ENCODE results near the gene CHST14.

CHST14 gene

DNA sequence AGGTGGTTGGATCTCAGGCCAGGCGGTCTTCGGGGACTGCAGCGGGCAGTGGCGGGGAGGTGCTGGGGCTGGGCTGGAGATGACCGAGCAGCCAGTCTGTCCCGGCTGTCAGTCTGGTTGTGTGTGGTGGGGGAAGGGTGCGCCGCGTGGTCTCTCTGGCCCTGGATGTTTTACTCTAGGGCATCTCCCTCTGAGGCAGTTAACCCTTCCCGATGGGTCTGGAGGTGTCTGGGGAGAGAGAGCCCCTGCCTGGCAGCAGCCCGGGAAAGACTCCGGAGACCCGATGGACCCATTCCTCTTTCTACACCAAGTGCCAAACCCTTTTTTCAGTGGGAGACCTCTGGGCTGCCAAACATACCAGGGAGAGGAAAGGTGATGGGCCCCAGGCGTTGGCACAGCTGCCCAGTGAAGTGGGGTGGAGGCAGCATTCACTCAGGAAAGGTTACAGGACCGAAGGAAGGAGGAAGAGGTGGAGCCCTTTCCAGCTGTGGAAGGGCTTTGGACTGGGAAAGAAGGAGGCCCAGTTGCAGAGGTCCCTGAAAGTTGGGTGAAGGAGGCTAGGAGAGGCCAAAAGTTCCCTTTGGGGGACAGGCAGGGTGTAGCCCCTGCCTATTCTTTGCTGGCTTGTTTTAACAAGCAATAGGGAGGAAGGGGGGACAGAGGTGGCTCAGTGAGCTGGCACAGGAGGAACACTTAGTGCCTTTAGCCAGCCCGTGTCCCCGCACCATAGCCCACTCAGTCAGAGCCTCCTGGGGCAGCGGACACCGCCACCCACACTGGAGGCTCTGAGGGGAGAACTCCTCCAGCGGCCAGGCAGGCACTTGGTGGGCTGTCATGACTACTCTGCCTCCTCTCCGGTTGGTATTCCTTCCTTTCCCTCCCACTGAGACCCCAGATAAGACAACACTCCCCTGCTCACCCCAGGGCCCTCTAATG is 32.8 kb upstream of the CHST14 start:
- Mint-ChIP-seq H3K4me3 (no peak overlapping the region), H3K27me3 (ENCODE audit: low read depth) (peaks cover 81% of the 10 kb centered on the region), H3K27ac (no peak overlapping the region), H3K36me3 (ENCODE audit: low read depth) (peaks cover 9% of the 10 kb centered on the region), H3K9me3 (no peaks in the 10 kb centered on the region), H3K4me1 (ENCODE audit: low read depth) (peaks cover 18% of the 10 kb centered on the region)

DNA sequence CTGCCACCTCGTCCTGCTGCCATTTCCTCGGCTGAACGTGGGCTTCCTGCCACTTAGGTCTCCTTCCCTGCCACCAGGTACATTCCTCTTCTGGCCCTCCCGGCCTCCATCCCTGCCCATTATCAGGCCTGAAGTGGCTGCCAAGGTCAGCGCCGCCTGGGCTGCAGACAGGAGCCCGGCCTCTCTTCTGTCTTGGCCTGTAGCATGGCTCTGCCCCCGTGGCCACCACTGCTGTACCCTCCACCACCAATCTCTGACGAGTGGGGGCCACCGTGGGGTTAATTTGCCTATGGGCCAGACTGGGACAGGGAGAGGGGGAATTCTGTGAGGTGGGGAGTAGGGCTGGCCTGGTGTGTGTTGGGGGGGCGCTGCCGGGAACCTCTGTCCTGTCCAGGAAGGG is 32.1 kb upstream of the CHST14 start:
- no peak overlapping the region for H3K27ac Mint-ChIP-seq
- H3K4me1 Mint-ChIP-seq (ENCODE audit: low read depth): peaks cover 21% of the 10 kb centered on the region
- H3K4me3 Mint-ChIP-seq: no peak overlapping the region
- no peaks in the 10 kb centered on the region for H3K9me3 Mint-ChIP-seq
- peaks cover 12% of the 10 kb centered on the region for H3K36me3 Mint-ChIP-seq (ENCODE audit: low read depth)
- peaks cover 81% of the 10 kb centered on the region for H3K27me3 Mint-ChIP-seq (ENCODE audit: low read depth)

DNA sequence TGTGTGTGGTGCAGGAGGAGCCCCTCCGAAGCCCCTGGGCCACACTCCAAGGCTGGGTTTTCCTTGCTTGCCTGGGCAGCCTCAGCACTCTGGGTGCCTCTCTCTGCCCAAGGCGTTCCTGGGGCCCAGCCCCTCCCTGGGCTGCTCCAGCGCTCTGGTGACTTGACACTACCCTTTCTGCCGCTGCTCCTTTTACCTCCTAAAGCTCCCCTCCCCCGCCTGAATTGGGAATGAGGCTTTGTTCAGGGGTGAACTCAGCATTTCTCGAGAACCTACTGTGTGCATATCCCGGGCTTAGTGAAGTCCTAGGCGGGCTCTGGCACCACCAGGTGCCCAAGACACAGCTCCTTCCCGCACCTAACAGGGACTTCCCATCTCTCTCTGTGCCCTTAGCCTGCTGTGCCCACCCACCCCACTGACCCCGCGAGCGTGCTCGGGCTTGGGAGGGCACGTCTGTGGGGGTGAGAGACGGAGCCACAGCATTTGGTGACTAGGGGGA is 31.3 kb upstream of the CHST14 start:
- Mint-ChIP-seq H3K9me3 (no peaks in the 10 kb centered on the region), H3K4me3 (peak overlapping the region; percentile 94), H3K27ac (no peak overlapping the region), H3K27me3 (ENCODE audit: low read depth) (peaks cover 80% of the 10 kb centered on the region), H3K4me1 (ENCODE audit: low read depth) (peaks cover 27% of the 10 kb centered on the region), H3K36me3 (ENCODE audit: low read depth) (peaks cover 15% of the 10 kb centered on the region)

DNA sequence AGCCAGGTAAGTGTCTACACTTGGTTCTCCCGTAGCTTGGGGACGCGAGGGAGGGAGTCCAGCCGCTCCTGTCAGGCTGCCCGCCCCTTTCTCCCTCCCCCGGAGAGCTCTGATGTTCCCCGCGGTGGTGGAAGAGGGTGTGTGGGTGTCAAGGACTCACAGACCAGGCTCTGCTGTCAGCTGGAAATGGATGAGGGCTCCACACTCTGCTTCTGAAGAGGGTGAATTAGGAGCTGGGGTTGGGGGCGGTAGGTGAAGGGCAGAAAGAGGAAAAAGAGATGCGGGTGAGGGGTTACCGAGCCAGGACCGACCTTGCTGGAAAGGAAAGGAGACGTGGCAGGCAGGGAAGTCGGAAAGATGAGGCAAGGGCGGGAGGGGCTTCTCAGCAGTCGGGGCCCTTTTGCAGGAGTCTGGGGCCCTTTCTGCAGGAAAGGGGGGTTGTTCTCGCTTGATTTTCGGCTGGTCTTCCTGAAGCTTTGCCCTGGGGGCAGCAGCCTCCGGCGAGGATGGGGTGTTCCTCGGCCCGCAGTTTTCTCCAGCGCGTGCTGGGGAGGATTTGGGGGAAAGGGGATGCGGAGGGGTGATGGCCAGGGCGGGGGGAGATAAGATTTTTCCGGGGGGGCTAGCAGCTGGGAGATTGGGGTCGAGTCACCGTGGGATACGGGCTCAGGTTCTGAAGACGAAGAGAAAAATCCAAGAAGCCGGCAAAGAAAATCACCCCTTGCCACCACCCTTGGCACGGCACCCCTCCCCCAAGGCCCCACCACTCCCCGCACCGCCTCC is 30.6 kb upstream of the CHST14 start:
- Mint-ChIP-seq H3K36me3 (ENCODE audit: low read depth) (peaks cover 15% of the 10 kb centered on the region), H3K9me3 (no peaks in the 10 kb centered on the region), H3K4me3 (peak overlapping the region; percentile 94), H3K27ac (peak overlapping the region; percentile 81), H3K27me3 (ENCODE audit: low read depth) (peaks cover 77% of the 10 kb centered on the region), H3K4me1 (ENCODE audit: low read depth) (peaks cover 31% of the 10 kb centered on the region)

DNA sequence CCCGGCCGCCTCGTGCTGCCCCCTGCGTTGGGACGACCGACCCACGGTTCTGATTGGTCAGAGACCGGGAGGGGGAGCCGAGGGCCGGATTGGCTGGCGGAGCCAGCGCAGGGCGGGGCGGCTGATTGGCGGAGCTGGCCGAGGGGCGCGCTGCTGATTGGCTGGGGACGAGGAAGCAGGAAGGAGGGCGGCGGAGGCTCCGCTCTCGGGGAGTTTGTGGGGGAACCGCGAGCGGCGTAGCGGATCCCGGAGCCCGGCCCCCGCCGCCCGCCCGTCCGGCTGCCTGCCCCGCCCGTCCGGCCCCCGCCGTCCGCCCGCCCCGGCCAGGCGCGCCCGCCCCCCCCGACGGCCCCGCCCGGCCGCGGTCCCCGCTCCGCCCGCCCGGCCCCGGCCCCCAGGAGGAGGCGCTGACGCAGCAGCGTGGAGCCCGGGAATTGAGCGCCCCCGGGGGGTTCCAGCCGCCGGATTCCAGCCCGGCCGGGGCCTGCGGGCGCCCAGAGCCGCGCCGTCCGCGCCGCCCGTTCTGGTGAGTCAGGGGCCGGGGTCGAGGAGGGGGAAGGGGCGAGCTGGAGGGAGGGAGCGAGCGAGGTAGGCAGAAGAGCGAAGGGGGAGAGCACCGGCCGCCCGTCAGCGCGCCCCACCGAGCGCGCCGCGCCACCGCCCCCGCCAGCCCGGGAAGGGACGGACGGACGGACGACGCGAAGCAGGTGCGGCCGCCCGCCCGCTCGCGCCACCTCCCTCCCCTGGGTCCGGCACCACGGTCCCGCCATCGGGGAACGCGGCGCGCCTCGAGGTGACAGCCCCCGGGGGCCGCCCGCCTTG is 29.8 kb upstream of the CHST14 start, which contains the start of gene BAHD1:
BAHD1 (plus strand) TSS at position 211 of the 822 bp plus-strand sequence. CDS start 17,512 bp downstream, outside the sequence.
- H3K27me3 Mint-ChIP-seq (ENCODE audit: low read depth): peaks cover 69% of the 10 kb centered on the region
- peak within 1 kb of the TSS; percentile 81 for H3K27ac Mint-ChIP-seq
- H3K4me1 Mint-ChIP-seq (ENCODE audit: low read depth): peaks cover 27% of the 10 kb centered on the region
- no peaks in the 10 kb centered on the region for H3K9me3 Mint-ChIP-seq
- peaks cover 15% of the 10 kb centered on the region for H3K36me3 Mint-ChIP-seq (ENCODE audit: low read depth)
- H3K4me3 Mint-ChIP-seq: peak within 1 kb of the TSS; percentile 94

DNA sequence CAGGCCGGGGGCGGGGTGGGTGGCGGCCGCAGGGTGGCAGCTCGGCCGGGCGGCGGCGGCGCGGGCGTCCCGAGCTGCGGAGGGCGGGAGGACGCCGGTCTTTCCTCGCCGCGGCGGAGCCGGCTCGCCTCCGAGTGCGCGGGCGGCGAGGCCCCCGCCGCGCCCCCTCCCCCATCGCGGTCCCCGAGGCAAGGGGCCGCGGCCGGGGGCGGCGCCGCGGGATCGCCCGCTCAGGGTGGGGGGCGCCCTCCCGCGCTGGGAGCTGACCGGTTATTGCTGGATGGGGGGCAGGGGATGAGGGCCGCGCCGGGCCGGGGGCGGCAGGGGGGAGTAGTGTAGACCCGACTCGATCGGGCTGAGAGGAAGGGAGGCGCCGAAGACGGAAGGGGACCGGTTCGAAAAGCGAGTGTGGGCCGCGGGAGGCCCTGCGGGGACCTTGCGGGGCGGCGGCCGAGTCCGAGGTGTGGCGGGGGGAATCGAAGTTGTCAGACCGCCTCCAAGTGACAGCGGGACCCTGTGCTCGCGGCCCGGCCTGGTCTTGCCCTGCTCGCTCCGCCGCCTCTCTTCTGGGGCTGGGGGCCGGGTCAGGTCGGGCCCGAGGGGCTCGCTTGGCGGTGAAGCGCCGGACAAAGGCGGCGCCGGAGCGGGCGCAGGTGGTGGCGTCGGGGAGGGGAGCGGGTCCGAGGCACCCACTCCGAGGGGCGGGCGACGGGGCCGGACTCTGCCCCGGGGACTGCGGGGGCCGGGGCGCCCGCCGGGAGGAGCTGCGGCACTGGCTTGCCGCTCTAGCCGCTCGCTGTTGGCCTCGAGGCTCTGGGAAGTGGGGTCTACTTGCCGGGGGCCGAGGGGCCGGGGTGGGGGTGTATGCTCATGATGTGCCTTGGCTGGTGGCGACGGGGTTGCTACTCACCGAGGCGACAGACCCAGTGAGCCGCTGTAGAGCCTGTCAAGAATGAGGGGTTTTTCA is 28.9 kb upstream of the CHST14 start:
- Mint-ChIP-seq H3K27ac (peak overlapping the region; percentile 41), H3K27me3 (ENCODE audit: low read depth) (peaks cover 61% of the 10 kb centered on the region), H3K36me3 (ENCODE audit: low read depth) (peaks cover 15% of the 10 kb centered on the region), H3K4me1 (ENCODE audit: low read depth) (peaks cover 23% of the 10 kb centered on the region), H3K9me3 (no peaks in the 10 kb centered on the region), H3K4me3 (peak overlapping the region; percentile 82)

DNA sequence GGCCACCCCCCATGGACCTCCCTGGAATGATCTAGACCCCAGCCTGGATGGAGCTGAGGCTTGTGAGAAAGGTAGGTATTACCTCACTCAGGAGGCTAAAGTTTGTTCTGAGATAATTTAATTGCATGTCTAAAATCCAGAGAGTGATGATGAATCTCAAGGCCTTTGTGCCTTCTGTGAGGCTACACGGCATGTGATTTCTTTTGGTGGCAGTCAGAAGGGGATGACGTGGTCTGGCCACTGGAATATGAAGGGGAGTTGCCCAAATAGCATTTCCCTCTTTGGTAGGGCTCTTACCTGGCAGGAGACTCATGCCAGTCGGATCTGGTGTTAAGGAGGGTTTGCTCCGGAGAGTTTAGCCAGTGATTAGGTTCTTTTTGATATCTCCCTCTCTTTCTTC is 27.5 kb upstream of the CHST14 start:
- H3K27ac Mint-ChIP-seq: no peak overlapping the region
- peaks cover 47% of the 10 kb centered on the region for H3K27me3 Mint-ChIP-seq (ENCODE audit: low read depth)
- peaks cover 23% of the 10 kb centered on the region for H3K4me1 Mint-ChIP-seq (ENCODE audit: low read depth)
- H3K36me3 Mint-ChIP-seq (ENCODE audit: low read depth): peaks cover 15% of the 10 kb centered on the region
- H3K9me3 Mint-ChIP-seq: no peaks in the 10 kb centered on the region
- peak overlapping the region; percentile 79 for H3K4me3 Mint-ChIP-seq

DNA sequence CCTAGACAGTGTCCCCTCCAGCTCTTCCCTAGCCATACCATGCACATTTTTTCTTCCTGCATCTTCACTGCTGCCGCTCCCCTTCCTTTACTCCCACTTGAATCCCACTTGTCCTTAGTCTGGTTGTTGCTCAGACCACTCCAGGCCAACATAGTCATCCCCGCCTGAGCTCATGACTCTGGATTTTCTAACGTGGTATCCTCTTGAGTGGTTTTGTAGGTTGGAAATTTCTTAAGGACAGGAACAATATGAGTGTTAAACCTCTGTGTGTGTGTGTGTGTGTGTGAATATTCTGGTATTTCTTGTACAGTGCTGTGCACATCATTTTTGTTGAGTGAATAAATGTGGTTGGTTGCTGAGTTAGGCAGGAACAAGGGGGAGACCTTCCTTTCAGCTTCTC is 26.9 kb upstream of the CHST14 start:
- H3K9me3 Mint-ChIP-seq: no peaks in the 10 kb centered on the region
- no peak overlapping the region for H3K27ac Mint-ChIP-seq
- peaks cover 41% of the 10 kb centered on the region for H3K27me3 Mint-ChIP-seq (ENCODE audit: low read depth)
- peaks cover 15% of the 10 kb centered on the region for H3K36me3 Mint-ChIP-seq (ENCODE audit: low read depth)
- H3K4me1 Mint-ChIP-seq (ENCODE audit: low read depth): peaks cover 23% of the 10 kb centered on the region
- peak overlapping the region; percentile 47 for H3K4me3 Mint-ChIP-seq

DNA sequence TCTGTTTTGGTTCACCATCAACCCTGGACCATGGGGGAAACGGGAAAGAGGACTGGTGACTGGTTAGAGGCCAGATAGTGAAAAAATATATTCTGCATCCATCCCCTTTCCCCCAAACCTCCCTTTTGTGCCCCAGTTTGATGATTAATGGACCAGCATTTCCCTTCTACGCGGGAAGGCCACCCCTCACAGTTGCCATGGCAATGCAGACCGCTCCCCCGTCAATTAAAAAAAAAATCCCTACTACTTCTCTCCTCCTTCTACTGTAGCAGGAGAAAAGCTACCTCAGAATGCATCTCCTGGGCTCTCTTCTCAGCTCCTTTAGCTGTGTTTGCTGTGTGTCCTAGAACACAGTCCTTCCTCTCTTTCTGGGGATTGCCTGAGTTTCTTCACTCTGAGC is 26.0 kb upstream of the CHST14 start:
- H3K4me1 Mint-ChIP-seq (ENCODE audit: low read depth): peaks cover 26% of the 10 kb centered on the region
- no peak overlapping the region for H3K4me3 Mint-ChIP-seq
- no peak overlapping the region for H3K27ac Mint-ChIP-seq
- no peaks in the 10 kb centered on the region for H3K9me3 Mint-ChIP-seq
- H3K27me3 Mint-ChIP-seq (ENCODE audit: low read depth): peaks cover 32% of the 10 kb centered on the region
- peaks cover 15% of the 10 kb centered on the region for H3K36me3 Mint-ChIP-seq (ENCODE audit: low read depth)

DNA sequence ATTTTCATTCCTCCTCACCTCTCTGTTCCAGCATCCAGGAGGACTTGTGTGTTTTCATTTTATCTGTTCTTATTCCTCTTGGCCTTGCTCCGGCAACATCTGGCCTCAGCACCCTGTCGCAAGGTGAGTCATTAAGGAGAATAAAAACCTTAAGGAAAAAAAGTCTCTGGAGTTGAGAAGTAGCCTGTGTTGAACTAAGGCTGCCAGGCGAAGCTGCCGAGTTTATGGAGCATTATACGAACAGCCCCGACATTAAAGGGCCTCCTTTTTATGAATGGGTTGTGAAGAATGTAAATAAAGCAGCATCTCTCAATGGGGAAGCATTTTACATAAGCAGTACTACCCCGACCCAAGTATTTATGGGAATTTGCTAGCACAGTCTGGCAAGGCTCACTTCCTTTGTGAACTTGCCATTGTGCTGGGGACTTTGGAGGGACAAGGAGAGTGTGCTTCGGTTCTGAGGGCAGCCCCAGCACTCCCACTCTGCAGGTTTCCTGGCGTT is 25.3 kb upstream of the CHST14 start:
- H3K4me1 Mint-ChIP-seq (ENCODE audit: low read depth): peaks cover 28% of the 10 kb centered on the region
- no peak overlapping the region for H3K27ac Mint-ChIP-seq
- H3K4me3 Mint-ChIP-seq: no peak overlapping the region
- H3K27me3 Mint-ChIP-seq (ENCODE audit: low read depth): peaks cover 26% of the 10 kb centered on the region
- no peaks in the 10 kb centered on the region for H3K9me3 Mint-ChIP-seq
- H3K36me3 Mint-ChIP-seq (ENCODE audit: low read depth): peaks cover 14% of the 10 kb centered on the region

DNA sequence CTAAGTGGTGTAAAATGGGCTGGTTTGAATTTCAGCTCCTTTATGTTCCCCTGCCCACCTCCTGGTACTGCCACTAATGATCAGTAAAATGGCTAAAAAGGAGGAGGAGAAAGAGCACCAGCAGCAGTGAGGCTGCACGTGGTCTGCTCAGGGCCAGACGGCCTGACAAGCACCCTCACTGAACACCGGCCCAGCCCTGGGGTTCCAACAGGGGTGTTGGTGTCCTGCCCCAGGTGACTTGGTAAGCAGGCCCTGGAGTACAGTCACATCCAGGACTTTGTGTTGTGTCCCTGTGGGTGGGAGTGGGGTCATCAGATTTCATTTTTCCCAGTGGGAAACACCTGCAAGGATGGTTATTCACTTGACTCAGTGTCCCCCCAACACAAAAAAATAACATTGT is 24.6 kb upstream of the CHST14 start:
- Mint-ChIP-seq H3K4me3 (no peak overlapping the region), H3K4me1 (ENCODE audit: low read depth) (peaks cover 31% of the 10 kb centered on the region), H3K36me3 (ENCODE audit: low read depth) (peaks cover 15% of the 10 kb centered on the region), H3K9me3 (no peaks in the 10 kb centered on the region), H3K27me3 (ENCODE audit: low read depth) (peaks cover 26% of the 10 kb centered on the region), H3K27ac (no peak overlapping the region)

DNA sequence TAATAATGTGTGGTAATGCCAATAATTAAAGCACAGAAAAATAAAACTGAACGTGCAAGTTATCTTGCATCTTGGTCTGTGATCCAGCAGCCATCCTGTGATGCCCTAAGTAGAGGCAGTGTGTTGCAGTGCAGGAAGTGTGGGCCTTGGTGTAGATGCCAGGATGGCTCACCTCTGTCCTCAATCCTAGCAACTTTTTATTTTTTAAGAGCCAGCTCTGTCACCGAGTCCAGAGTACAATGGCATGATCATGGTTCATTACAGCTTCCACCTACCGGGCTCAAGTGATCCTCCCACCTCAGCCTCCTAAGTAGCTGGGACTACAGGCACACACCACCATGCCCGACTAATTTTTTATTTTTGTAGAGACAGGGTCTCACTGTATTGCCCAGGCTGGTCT is 22.4 kb upstream of the CHST14 start:
- no peak overlapping the region for H3K4me3 Mint-ChIP-seq
- H3K27ac Mint-ChIP-seq: no peak overlapping the region
- peaks cover 11% of the 10 kb centered on the region for H3K36me3 Mint-ChIP-seq (ENCODE audit: low read depth)
- H3K9me3 Mint-ChIP-seq: no peaks in the 10 kb centered on the region
- H3K27me3 Mint-ChIP-seq (ENCODE audit: low read depth): peaks cover 14% of the 10 kb centered on the region
- peaks cover 46% of the 10 kb centered on the region for H3K4me1 Mint-ChIP-seq (ENCODE audit: low read depth)

DNA sequence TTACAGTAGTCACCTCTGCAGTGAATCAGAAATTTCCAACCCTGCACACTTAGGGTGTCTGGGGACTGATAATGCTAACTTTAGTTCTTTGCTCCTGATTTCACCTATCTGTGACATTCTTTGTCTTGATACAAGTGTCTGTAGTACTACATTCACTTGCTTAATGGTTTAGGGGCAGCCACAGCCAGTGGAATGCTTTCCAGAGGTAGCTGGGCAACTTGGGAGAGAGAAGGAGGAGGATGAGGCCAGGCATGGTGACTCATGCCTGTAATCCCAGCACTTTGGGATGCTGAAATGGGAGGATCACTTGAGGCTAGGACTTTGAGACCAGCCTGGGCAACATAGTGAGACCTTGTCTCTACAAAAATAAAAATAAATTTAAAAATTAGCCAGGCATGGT is 21.5 kb upstream of the CHST14 start:
- H3K9me3 Mint-ChIP-seq: no peaks in the 10 kb centered on the region
- no peak overlapping the region for H3K4me3 Mint-ChIP-seq
- no peak overlapping the region for H3K27ac Mint-ChIP-seq
- peaks cover 4% of the 10 kb centered on the region for H3K36me3 Mint-ChIP-seq (ENCODE audit: low read depth)
- H3K27me3 Mint-ChIP-seq (ENCODE audit: low read depth): peaks cover 5% of the 10 kb centered on the region
- peaks cover 46% of the 10 kb centered on the region for H3K4me1 Mint-ChIP-seq (ENCODE audit: low read depth)

Data from T-helper 1 cell treated with Interleukin-12 subunit alpha and Interleukin-12 subunit beta and Interleukin-4 antibody, amounts not matched to agents 30 μg/mL and 1 μg/mL, for 36 hours (primary cell).